ENCODE results near the gene PHACTR3. TPM values are rescaled to one million over a fixed set of nuclear protein-coding genes. Genes with fewer than 3 reads are reported as not detected.
A peak's percentile ranks its signal among the peaks of the same experiment; 100 is the strongest.

Gene PHACTR3
- total RNA-seq, 1 donor from 2014 or later, result 6.8 TPM

DNA sequence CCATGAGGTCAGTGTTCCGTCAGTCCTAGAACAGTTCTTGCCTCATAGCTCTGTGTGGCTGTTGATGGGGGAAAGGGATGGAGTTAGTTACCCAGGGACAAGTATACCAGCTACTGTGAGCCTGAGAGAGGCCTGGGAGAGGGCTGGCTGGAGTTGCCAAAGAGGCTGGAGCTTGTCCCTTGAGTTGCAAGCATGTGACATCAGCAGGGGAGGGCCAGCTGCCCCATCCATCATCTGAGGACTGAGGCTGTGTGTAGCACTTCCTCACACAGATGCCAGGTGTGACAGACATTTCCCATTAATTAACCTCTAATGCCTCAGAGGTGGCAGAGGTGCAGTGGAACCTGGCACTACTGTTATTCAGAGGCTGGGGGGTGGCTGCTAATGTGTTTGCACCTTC is 131.6 kb downstream of the PHACTR3 start:
- intact Hi-C loops (cut with micrococcal nuclease), result no loop called here
- DNase-seq, result no peak
- ATAC-seq, result no peak

DNA sequence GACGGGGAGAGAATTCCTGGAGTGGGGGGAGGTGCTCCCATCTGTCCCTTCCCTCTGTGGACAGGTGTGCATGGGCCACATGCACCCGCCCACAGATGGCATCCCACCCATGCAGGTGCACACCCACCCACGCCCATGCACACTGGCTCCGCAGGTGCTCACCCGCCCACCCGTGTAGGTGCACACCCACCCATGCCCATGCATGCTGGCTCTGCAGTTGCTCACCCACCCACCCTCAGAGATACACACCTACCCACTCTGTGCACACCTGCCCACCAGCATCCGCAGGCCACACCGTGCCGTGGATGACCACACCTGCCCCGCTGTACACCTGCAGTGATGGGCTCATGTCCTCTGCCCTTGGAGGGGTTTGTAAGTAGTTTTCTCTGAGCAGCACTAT is 132.0 kb downstream of the PHACTR3 start:
- intact Hi-C loops (cut with micrococcal nuclease), result no loop called here
- no peak for ATAC-seq
- DNase-seq, result no peak

DNA sequence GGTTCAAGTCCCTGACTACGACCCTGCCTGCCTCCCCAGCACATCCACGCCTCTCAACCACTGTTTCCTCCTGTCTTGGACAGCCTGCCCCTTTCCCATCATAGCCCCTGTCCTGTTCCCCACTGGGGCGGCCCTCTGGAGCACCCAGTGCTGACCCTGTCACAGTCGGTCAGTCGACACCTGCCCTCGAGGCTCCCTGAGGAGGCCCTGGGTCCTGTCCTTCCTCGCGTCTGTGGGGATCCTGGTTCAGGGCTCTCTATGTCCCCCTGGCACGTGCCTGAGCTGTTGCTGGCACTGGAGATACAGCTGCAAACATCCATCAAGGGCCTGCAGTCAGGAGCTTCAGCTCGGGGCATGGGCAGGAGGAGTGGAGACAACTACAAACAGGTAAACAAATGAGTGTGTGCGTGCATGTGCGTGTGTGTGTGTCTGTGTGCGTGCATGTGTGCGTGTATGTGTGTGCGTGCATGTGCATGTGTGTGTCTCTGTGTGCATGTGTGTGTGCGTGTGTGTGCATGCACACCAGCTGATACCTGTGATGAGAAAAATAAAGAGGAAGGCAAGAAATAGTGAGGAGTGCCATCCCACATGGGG is 132.8 kb downstream of the PHACTR3 start:
- ATAC-seq, result no peak
- no peak for DNase-seq
- intact Hi-C loops (cut with micrococcal nuclease), result no loop called here

DNA sequence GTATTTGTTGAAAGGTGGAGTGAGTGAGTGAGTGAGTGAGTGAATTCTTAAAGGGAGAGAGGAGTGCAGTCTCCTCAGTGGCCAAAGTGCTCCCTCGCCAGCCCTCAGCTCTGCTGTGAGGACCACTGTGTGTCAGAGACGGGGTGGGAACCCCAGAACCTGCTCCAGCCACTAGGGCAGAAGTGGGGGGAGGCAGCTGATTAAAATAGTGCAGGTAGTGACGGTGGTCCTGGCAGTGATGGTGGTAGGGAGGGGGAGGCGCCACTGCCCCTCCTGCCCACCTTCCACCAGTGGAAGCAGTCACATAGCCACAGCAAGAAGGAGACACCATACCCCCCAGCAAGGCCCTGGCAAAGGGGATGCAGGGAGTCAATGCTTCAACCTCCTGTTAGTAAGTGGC is 133.5 kb downstream of the PHACTR3 start:
- ATAC-seq (no peak), DNase-seq (no peak)
- intact Hi-C loops (cut with micrococcal nuclease), result no loop called here

DNA sequence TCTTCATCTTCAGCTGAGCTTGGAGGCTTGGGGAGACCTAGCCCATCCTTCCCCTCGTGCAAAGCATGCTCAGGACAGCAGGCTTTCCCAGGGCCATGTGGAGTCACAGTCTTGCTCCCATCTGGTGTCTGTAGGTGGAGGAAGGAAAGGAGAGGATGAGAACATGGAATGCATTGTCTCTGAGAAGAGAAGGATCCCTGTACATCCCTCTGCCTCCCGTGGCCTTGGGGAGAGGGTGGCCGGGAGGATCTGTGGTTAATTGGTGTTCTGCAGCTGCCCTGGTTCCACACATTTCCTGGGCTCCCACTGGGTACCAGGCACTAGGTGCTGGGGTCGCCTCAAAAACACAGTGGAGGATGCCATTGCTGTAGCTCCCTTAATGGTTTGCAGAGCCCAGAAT is 134.5 kb downstream of the PHACTR3 start:
- intact Hi-C loops (cut with micrococcal nuclease), result no loop called here
- ATAC-seq (no peak), DNase-seq (no peak)

DNA sequence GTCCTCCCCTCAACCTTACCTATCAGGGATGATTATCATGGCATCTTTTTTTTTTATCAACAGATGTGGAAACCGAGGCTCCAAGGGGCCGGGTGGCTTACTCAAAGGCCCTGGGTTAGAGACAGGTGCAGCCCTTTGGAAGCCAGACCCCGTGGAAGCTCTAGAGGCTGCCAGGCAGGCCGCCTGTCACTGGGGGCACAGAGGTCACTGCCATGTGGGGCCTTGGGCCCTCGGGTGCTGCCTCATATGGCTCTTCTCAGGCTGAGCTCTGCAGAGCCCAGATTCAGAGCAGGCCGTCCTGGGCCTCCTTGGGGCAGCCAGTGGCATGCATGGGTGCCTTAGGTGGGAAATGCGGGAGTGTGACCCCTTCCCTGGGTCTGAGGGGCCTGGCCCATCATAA is 136.3 kb downstream of the PHACTR3 start:
- no peak for DNase-seq
- intact Hi-C loops (cut with micrococcal nuclease), result no loop called here
- ATAC-seq, result no peak

DNA sequence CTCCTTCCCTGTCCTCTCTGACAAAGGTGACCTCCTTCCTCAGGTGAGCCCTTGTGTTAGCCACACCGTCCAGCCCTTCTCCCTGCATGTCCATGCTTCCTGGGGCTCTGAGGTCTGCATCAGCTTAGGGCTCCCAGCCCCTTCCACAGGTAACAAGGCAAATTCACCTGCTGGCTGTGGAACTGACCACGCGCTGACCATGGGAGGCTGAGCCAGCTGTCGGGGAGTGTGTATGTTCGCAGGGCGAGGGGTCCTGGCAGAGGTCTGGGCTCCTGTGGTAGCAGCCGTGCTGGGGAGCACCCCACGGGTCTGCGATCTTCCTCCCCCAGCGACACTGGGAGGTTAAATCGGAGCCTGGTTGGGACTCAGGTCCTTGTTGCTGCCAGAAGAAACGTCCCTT is 136.7 kb downstream of the PHACTR3 start:
- no peak for ATAC-seq
- intact Hi-C loops (cut with micrococcal nuclease), result no loop called here
- no peak for DNase-seq

DNA sequence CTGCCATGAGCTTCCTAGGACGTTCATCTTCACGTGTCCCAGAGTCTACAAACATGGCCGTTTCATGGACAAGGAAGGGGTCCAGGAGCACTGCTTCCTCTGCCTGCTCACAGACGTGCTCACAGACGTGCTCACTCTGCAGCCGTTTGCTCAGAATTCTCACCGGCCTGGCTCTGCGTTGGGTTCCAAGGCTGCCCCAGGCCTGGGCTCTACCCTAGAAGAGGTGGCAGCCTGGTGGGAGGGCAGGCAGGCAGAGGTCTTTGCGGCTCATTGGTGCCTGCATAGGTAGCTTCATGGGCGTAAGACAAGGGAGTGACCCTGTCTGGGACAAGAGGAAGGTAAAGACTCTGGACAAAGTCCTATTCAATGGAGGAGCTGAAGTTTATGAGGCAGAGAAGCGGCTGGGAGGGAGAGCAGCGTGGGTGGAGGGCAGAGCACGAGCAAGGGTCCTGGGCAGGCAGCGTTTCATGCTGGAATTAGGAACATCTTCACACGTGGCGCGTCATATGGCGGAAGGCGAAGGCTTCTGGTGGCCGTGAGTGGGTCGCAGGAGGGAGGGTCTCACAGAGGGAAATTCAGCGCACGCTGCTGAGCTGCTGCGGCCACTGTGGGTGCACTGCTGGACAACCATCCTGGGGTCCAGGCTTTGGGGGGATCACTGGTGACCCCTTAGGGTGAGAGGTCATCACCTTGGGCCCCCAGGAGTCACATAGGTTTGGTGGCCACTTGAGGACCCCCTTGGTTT is 138.2 kb downstream of the PHACTR3 start:
- ATAC-seq (no peak), DNase-seq (no peak)
- intact Hi-C loops (cut with micrococcal nuclease), result no loop called here

DNA sequence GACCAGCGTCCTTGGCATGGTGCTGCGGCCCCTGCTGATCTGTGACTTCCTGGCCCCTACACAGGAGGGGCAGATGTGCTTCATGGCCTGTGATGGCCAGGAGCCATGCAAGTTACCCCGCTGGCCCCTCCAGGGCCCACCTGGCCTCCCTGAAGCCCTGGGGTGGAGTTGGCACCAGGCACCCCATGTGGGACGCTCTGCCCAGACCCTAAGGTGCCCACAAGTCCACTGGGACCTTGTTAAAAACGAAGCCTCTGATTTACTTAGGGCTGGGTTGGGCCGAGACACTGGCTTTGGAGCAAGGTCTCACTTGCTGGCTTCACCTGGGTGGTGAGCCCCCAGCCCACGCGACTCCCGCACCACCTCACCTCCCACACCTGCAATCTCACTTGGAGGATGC is 139.0 kb downstream of the PHACTR3 start:
- ATAC-seq (no peak), DNase-seq (no peak)
- intact Hi-C loops (cut with micrococcal nuclease), result no loop called here

DNA sequence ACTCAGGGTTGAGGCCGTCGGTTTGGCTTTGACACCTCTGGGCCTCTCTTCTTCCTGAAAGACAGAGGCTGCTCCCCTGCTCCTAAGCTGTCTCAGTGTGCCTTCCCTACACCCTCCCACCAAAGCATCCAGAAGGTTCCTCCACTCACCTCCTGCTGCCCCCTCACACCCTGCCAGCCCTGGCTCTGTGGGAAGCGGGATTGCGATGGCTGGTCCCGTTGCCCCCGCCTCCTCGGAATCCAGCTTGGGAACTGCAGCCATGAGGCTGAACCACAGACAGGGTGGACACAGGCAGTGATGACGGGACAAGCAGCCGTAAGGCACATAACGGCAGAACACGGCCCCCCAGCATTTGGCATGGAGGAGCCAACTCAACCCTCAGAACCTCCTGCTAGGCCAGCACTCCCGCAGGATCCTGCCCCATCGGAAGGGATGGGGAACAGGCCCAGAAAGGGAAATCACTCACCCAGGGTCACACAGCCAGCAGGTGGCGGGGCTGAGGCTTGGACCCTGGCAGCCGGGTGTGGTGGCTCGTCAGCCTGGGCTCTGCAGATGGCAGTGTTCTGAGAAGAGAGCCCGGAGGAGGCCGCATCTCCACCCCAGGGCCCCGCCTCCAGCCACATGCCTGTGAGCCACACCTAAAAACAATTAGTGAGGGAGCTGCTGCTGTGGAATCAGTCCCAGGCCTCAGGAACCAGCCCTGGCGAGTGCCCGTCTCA is 139.6 kb downstream of the PHACTR3 start:
- DNase-seq, result no peak
- intact Hi-C loops (cut with micrococcal nuclease), result no loop called here
- ATAC-seq, result no peak

DNA sequence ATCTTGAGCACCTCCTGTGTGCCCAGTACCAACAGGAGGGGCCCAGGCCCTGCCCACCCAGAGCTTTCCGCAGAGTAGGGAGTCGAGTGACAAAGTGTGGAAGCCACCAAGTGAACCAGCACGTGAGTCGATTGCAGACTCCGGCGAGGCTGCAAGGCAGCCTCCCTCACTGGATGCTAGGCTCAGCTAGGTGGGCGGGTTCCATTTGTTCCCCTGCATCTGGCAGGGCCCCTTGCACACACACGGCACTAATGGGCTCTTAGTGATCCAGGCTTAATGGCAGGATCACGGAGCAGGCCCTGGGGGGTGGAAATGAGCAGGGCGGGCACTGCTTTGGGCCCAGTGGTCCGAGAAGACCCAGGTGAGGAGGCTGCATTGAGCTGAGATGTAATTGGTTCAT is 140.4 kb downstream of the PHACTR3 start:
- ATAC-seq, result no peak
- intact Hi-C loops (cut with micrococcal nuclease), result no loop called here
- DNase-seq, result no peak

DNA sequence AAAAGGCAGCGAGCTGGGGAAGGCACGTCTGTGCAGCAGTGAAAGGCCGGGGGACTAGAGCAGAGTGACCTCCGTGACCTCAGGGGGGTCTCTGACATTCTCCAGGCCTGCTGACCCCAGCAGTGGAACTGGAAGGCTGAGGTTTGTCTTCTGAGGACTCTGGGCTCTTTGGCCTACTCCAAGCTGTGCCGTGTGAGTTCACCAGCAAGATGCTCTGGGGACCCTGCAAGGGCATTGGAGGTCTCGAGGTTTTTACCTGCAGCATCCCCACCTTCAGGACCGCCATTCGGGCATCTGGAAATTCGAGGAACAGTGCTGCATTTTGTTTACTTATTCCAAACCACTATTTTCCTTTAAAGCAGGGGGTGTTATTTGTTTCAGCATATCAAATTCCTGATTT is 140.9 kb downstream of the PHACTR3 start:
- intact Hi-C loops (cut with micrococcal nuclease), result no loop called here
- DNase-seq (no peak), ATAC-seq (no peak)

DNA sequence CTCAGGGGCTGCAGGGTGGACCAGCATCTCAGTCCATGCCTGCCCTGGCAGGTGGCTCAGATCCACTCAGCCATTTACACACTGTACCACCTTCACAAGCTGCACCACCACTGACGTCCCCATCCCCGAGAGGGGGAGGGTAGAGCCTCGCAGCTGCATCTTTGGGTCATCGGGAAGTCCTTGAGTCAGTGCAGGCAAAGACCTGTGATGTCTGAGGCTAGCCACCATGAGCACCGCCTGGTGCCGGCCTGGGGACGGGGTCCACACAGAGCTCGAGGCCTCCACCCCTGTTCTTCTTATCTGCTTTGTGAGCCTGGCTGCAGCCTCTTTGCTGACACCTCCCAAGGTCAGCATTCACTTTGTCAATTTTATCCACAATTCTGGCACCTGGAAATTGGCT is 141.4 kb downstream of the PHACTR3 start:
- intact Hi-C loops (cut with micrococcal nuclease), result no loop called here
- no peak for ATAC-seq
- no peak for DNase-seq

DNA sequence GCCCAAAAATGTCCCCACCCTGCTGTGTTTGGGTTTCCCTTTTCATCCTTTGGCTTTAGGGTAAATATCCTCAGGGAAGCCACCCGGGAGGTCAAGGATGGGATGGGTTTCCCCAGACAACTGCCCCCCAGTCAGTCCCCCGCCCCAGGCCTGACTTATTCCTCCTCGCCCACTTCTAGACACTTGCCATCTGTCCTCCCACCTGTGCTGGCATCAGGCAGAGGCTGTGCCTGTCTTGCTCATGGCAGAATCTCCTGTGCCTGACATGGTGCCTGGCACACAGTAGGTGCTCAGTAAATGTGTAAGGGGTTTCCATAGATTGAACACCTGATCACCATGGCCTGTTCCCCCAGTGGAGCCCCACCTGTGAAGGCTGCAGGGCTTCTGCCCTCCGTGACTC is 141.8 kb downstream of the PHACTR3 start:
- DNase-seq (no peak), ATAC-seq (no peak)
- intact Hi-C loops (cut with micrococcal nuclease), result no loop called here

DNA sequence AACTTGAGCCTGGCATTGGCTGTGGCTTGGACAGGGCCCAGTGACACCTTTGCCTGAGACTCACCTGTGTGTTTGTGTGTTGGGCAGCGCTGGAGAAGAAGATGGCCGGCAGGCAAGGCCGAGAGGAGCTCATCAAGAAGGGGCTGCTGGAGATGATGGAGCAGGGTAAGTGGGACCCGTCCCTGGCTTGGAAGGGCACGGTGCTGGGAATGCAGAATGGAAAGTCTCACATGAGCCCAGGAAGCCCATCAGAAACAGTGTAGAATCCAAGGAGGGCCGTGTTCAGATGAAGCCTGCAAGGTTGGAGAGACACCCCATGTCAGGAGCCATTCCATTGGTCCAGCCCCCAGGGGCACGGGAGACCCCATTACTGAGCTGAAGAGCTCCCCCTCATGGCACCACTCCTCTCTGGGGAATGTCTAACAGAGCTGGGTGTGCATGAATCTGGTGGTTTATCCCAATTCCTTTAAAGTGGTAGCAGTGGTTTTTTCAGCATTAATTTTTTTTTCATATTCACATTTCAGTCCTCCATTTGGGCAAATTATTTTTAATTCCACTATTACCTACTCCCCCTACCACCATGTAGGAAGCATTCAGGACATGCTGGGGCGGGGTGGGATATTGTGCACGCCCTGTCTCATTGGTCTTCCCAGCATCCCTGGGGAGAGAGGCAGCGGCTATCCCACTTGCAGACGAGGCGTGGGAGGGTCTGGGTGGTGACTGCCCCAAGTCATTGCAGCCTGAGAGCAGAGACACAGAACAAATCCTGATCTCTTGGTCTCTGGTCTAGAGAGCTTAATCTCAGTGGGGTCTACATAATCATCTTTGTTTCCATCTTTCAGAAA is 143.6 kb downstream of the PHACTR3 start:
- intact Hi-C loops (cut with micrococcal nuclease), result no loop called here

DNA sequence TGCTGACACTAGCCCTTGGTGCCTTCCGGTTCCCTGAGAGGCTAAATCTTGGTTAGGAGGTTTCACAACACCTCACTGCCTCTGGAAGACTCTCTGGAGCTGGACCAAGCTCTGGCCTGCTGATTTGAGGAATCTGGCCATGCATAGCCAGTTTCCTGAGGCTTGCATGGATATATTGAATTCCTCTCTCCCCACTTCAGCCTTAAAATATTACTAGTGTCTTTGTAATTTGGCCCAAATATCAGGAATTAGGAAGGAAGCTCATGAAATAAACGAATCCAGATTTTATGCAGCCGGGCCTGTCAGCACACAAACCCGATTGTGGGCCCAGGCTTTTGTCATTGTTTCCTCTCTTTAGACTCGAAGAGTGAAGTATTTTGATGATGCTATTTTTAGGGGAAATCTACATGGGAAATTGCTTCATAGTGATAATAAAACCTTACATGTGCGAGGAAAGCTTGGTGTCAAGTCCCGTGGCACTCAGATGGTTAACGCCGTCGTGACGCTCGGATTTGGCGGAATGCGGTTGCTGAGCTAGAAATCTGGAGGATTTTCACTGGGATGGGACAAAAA is 144.4 kb downstream of the PHACTR3 start:
- DNase-seq (no peak), ATAC-seq (no peak)
- intact Hi-C loops (cut with micrococcal nuclease), result no loop called here

More for the DNA sequence above, 143.6 kb downstream of the PHACTR3 start:
- no peak for ATAC-seq
- DNase-seq, result no peak

DNA sequence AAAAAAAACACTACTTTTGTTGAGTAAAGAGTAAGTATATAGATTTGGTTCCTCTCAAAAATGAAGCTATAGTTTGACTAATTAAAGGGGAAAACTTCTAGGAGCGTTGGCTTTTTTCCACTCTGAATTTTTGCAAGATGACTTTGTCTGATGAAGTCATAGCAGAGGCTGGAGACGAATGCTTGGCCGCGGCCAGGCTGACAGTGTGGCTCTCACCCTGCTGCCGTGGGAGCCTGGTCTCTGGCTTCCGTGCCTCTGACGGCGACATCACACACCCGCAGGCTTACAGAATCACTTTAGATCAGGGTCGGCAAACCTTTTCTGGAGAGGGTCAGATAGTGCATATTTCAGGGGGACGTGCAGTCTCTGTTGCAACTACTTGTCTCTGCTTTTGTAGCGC is 145.0 kb downstream of the PHACTR3 start:
- ATAC-seq, result no peak

DNA sequence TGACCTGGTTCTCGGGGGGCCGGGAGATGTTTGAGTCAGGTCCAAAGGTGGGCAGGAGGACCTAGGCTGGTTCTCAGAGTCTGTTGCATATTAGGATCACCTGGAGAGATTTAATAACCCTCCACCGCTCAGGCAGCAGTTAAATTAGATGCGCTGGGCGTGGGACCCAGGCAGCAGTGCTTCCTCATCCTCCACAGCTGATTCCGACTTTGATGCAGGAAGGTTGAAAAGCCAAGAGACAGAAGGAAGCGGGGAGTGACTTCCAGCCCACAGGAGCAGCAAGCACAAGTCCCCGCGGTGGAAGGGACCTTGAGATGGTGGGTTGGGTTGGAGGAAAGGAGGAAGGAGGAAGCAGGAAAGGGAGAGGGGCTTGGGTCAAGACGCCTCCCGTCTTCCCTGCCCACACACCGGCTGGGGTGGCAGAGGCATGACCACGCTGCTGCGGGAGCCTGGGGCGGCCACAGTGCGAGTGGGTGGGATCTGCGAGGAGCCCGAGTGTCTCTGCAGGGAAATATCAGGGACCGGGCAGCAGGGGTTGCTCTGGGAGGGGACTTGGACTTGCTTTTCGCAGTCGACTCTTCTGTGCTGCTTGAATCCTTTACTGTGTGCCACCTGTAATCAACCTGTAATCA is 146.0 kb downstream of the PHACTR3 start:
- ATAC-seq (no peak), DNase-seq (no peak)
- intact Hi-C loops (cut with micrococcal nuclease), result loop anchor here (5.0 kb wide), 1 partner anchor 148 kb away; the partner anchor contains the start of gene PHACTR3

More for the DNA sequence above, 145.0 kb downstream of the PHACTR3 start:
- intact Hi-C loops (cut with micrococcal nuclease), result no loop called here
- peak; percentile 57 for DNase-seq

Measured in left ventricle myocardium superior (tissue), 1 donor.